Testis (tissue), 3 donors: ENCODE measurements around the gene GTPBP4. TPM values are rescaled to one million over a fixed set of nuclear protein-coding genes. Genes with fewer than 3 reads are reported as not detected.

Experiments
- DNase-seq: peaks from one replicate; pipeline ENCODE4 v3.0.0-alpha.2; 2019
- H3K27ac ChIP-seq, 2 donors: fragments of 200-600 bp; sonication (generic); one replicate each; pipeline ENCODE4 v1.5.1; 2019
- H3K27me3 ChIP-seq: fragments of 200-600 bp; sonication (generic); one replicate; pipeline ENCODE4 v1.5.1; 2019
- H3K36me3 ChIP-seq: fragments of 200-600 bp; sonication (generic); one replicate; pipeline ENCODE4 v1.5.1; 2017; ENCODE audit warnings: low read depth; ENCODE audit errors: missing control alignments
- H3K4me1 ChIP-seq: fragments of 200-600 bp; sonication (generic); one replicate; pipeline ENCODE4 v1.5.1; 2019
- H3K4me3 ChIP-seq, 2 donors: fragments of 200-600 bp; sonication (generic); one replicate each; pipeline ENCODE4 v1.5.1; 2017 to 2019
- H3K9me3 ChIP-seq: fragments of 200-600 bp; sonication (generic); one replicate; pipeline ENCODE4 v1.5.1; 2017
- CTCF ChIP-seq, 3 experiments: fragments of 450-650 bp in 2 of 3; fragments of 200-600 bp in 1 of 3; sonication (generic) in 1 of 3; IDR thresholded peaks; one replicate each; pipeline ENCODE4 v1.5.1; 2016 to 2019; ENCODE audit warnings: antibody characterized with exemption in 3 of 3, mild to moderate bottlenecking in 2 of 3, moderate library complexity in 1 of 3
- POLR2A ChIP-seq: fragments of 450-650 bp; IDR thresholded peaks from one replicate; pipeline ENCODE4 v1.6.1; 2017; ENCODE audit warnings: antibody characterized with exemption, mild to moderate bottlenecking, moderate library complexity
- WGBS, 2 donors: methylation state at CpG; one replicate each; pipeline ENCODE4 v1.1.5; 2018; 5-methylcytosine and 5-hydroxymethylcytosine counted together
- intact Hi-C: fragments of 100-400 bp; cut with DNase I; formaldehyde crosslinking; loops from one replicate; pipeline ENCODE4 v1.15.1; 2023; ENCODE audit warnings: low total_unique reads
- polyA plus RNA-seq: library from polyadenylated mRNA; stranded (reverse); fragments of 350-450 nt; fragmentation: Illumina TruSeq; extraction: RNeasy Lipid Tissue Mini Kit (QIAGEN cat#74804); gene quantifications from one replicate; pipeline ENCODE4 v1.2.3, GENCODE V29; 2014; ENCODE audit warnings: low read depth, low replicate concordance; ENCODE audit not compliant: insufficient read depth
- total RNA-seq, 2 donors: library from RNA; depleted of rRNA; stranded (reverse); fragments of >200 nt; gene quantifications; one replicate each; pipeline ENCODE4 v1.2.3, GENCODE V29; 2016

GTPBP4 gene
- total and polyA plus RNA-seq, 3 donors from 2014 or later: 54.9 to 81.8 (median 57.2) TPM

- DNase-seq: no peak
- Histone ChIP-seq H3K9me3 (no peaks in the 10 kb centered on the region), H3K27me3 (no peaks in the 10 kb centered on the region), H3K36me3 (no peaks in the 10 kb centered on the region), H3K27ac (no peak overlapping the region), H3K4me3 (no peak overlapping the region), H3K4me1 (no peaks in the 10 kb centered on the region)
- intact Hi-C loops: no loop called here
- TF ChIP-seq CTCF (IDR thresholded peaks at IDR 0.05) (no peak), POLR2A (no peak)
- WGBS, 2 donors: 79 to 91% methylated on average over 7 of the region's 7 CpGs
Measured at GRCh38 chr10:995559-995926, 7.3 kb downstream of the GTPBP4 start.

- H3K27me3 ChIP-seq: no peaks in the 10 kb centered on the region
- no peaks in the 10 kb centered on the region for H3K4me1 ChIP-seq
- WGBS, 2 donors: 94 to 97% methylated on average over 12 of the region's 12 CpGs
- no peaks in the 10 kb centered on the region for H3K36me3 ChIP-seq
- no peak overlapping the region for H3K27ac ChIP-seq
- H3K4me3 ChIP-seq: no peak overlapping the region
- intact Hi-C loops: no loop called here
- DNase-seq: no peak
- TF ChIP-seq POLR2A: no peak
- no peak for TF ChIP-seq CTCF (IDR thresholded peaks at IDR 0.05)
- no peaks in the 10 kb centered on the region for H3K9me3 ChIP-seq
Measured at GRCh38 chr10:996031-996430, 7.8 kb downstream of the GTPBP4 start.

GRCh38 chr10:997266-998022 lies 9.2 kb downstream of the GTPBP4 start:
- H3K9me3 ChIP-seq: no peaks in the 10 kb centered on the region
- H3K27ac ChIP-seq: no peak overlapping the region
- no peaks in the 10 kb centered on the region for H3K36me3 ChIP-seq
- no peak for TF ChIP-seq CTCF (IDR thresholded peaks at IDR 0.05)
- TF ChIP-seq POLR2A: no peak
- no peaks in the 10 kb centered on the region for H3K4me1 ChIP-seq
- intact Hi-C loops: no loop called here
- no peaks in the 10 kb centered on the region for H3K27me3 ChIP-seq
- no peak overlapping the region for H3K4me3 ChIP-seq
- DNase-seq: no peak
- 83 to 84% methylated on average over 19 of the region's 19 CpGs for WGBS, 2 donors

GRCh38 chr10:1002425-1003006 lies 14.3 kb downstream of the GTPBP4 start:
- Histone ChIP-seq H3K36me3 (no peaks in the 10 kb centered on the region), H3K27me3 (no peaks in the 10 kb centered on the region), H3K9me3 (no peaks in the 10 kb centered on the region), H3K27ac (no peak overlapping the region), H3K4me3 (no peak overlapping the region), H3K4me1 (no peaks in the 10 kb centered on the region)
- DNase-seq: no peak
- intact Hi-C loops: no loop called here
- WGBS, 2 donors: 97 to 98% methylated on average over 5 of the region's 5 CpGs
- no peak for TF ChIP-seq POLR2A
- no peak for TF ChIP-seq CTCF (IDR thresholded peaks at IDR 0.05)
